Mucosa of descending colon (tissue), 3 donors: Measurements from ENCODE around the gene PCYT1A. TPM values are rescaled to one million over a fixed set of nuclear protein-coding genes. Genes with fewer than 3 reads are reported as not detected.
"Not testable (repeated sequence)": the region's sequence is repeated elsewhere in the genome, so short reads cannot be mapped to it uniquely, and the experiment has no call there.

Source experiments
- ATAC-seq: fragments of 200-7000 bp; cut with Tn5 transposase; one replicate; pipeline ENCODE4 v1.9.1; 2020; ENCODE audit warnings: mild to moderate bottlenecking, moderate library complexity
- DNase-seq, 3 donors: peaks; one replicate each; pipeline ENCODE4 v3.0.0-alpha.2; 2020
- H3K36me3 ChIP-seq: fragments of 200-600 bp; one replicate; pipeline ENCODE4 v1.8.0; 2021; ENCODE audit warnings: low read depth, mild to moderate bottlenecking
- H3K4me1 ChIP-seq: fragments of 200-600 bp; one replicate; pipeline ENCODE4 v1.8.0; 2021; ENCODE audit warnings: low read depth, mild to moderate bottlenecking
- H3K4me3 ChIP-seq: fragments of 200-600 bp; one replicate; pipeline ENCODE4 v1.8.0; 2021; ENCODE audit warnings: mild to moderate bottlenecking
- H3K9me3 ChIP-seq: fragments of 200-600 bp; one replicate; pipeline ENCODE4 v1.8.0; 2021; ENCODE audit warnings: mild to moderate bottlenecking
- intact Hi-C, 2 donors: fragments of 100-400 bp; cut with DNase I in 1 of 2; cut with micrococcal nuclease in 1 of 2; formaldehyde crosslinking; loops; one replicate each; pipeline versions ENCODE4 v1.11.0 to v1.11.1; 2022; cut with DNase I, micrococcal nuclease
- total RNA-seq, 3 donors: library from RNA; stranded (reverse); fragmentation: NEBNext Ultra II Directional in 2 of 3; extraction: Animal tissue kit (Norgen Biotek cat#: 25700) in 2 of 3; gene quantifications; one replicate each; pipeline versions ENCODE4 v1.2.1 to v1.2.4, GENCODE V29; 2021 to 2023
- TF ChIP-seq, protein P1 (sequence below): fragments of 200-600 bp; IDR thresholded peaks from one replicate; pipeline ENCODE4 v1.8.0; 2022; ENCODE audit warnings: antibody characterized with exemption, mild to moderate bottlenecking
- donor health status: DM: no; HTN: no; CAD: no; lungs with moderate emphysema.
- donor health status: DM: no; HTN: no; CAD: no.
- donor health status: DM: no; HTN: yes; CAD: no.

Gene PCYT1A
- total RNA-seq, 3 donors from 2014 or later, result 60.2 to 65.2 (median 60.4) TPM

DNA sequence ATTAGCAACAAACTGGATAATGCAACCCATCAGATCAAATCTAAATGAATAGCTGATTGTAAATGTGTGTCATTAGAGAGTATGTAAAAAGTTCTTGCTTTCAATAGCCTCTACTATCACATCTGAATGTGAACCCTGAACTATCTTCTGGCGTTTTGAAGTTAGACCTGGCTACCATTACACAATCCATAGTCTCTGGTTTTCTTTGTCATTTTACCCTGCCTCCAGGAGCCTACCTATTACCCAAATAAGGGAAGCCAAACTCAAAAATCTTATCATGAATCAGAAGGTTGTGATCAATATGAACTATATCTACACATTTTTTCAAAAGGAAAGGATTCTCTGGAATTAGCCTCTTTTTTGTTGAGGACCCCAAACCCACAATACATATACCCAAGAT lies 31.8 kb downstream of the PCYT1A start:
- DNase-seq (no peak), ATAC-seq (no peak)
- Histone ChIP-seq H3K9me3 (no peaks in the 10 kb centered on the region), H3K4me1 (peaks cover 10% of the 10 kb centered on the region), H3K36me3 (no peaks in the 10 kb centered on the region), H3K4me3 (no peak overlapping the region)
- TF ChIP-seq, protein P1, sequence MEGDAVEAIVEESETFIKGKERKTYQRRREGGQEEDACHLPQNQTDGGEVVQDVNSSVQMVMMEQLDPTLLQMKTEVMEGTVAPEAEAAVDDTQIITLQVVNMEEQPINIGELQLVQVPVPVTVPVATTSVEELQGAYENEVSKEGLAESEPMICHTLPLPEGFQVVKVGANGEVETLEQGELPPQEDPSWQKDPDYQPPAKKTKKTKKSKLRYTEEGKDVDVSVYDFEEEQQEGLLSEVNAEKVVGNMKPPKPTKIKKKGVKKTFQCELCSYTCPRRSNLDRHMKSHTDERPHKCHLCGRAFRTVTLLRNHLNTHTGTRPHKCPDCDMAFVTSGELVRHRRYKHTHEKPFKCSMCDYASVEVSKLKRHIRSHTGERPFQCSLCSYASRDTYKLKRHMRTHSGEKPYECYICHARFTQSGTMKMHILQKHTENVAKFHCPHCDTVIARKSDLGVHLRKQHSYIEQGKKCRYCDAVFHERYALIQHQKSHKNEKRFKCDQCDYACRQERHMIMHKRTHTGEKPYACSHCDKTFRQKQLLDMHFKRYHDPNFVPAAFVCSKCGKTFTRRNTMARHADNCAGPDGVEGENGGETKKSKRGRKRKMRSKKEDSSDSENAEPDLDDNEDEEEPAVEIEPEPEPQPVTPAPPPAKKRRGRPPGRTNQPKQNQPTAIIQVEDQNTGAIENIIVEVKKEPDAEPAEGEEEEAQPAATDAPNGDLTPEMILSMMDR, result no peak
- intact Hi-C loops, result loop anchor here in 1 of 2 donors (10.0 kb wide), 1 partner anchor 259 kb away; the partner anchor contains the start of gene SMCO1

DNA sequence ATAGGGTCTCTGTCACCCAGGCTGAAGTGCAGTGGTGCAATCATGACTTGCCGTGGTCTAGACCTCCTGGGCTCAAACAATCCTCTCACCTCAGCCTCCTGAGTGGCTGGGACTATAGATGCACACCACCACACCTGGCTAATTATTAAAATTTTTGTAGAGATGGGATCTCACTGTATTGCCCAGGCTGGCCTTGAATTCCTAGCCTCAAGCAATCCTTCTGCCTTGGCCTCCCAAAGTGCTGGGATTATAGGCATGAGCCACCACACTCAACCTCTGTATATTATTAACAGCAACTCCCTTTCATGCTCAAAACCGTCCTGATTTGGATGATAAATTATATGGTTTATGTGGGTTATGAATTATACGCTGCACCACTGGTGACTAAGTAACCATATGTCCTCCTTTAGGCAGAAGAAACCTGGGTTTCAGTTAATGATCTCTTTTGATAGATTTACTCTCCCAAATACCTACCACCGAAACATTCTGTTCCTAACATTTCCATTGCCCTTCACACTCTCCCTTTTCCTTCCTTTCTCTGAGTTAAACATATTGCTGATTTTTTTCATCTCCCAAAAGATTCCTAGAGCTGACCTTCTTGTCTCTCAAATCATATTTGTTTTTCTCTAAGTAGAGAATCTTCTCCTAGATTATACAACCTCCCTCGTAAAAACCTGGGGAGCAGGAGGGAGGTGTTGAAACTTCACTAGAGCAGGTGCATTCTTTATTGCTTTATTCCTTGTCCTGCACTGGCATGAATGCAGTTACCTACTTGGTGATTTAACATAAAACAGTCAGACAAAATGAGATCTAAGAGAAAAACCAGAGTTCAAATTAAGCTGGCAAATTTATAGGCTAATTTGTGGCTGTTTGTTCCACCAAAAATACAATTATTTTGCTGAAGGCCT lies 32.9 kb downstream of the PCYT1A start:
- ATAC-seq (peak; percentile 84), DNase-seq (no peak)
- Histone ChIP-seq H3K4me1 (peaks cover 10% of the 10 kb centered on the region), H3K36me3 (no peaks in the 10 kb centered on the region), H3K9me3 (no peaks in the 10 kb centered on the region), H3K4me3 (no peak overlapping the region)
- intact Hi-C loops, result loop anchor here in 1 of 2 donors (10.0 kb wide), 1 partner anchor 260 kb away; the partner anchor contains the start of gene SMCO1
- TF ChIP-seq, protein P1, result no peak

DNA sequence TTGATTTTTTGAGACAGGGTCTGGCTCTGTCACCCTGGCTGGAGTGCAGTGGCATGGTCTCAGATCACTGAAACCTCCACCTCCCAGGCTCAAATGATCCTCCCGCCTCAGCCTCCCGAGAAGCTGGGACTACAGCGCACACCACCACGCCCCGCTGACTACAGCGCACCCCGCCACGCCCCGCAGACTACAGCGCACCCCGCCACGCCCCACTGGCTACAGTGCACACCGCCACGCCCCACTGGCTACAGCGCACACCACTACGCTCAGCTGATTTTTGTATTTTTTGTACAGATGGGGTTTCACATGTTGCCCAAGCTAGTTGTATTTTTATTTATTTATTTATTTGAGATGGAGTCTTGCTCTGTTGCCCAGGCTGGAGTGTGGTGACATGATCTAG lies 35.6 kb downstream of the PCYT1A start:
- Histone ChIP-seq H3K4me3 (no peak overlapping the region), H3K9me3 (no peaks in the 10 kb centered on the region), H3K36me3 (no peaks in the 10 kb centered on the region), H3K4me1 (peaks cover 10% of the 10 kb centered on the region)
- intact Hi-C loops, result loop anchor here in 1 of 2 donors (10.0 kb wide), 1 partner anchor 263 kb away; the partner anchor contains the start of gene SMCO1
- DNase-seq (no peak), ATAC-seq (peak; percentile 48)
- TF ChIP-seq, protein P1, result no peak

DNA sequence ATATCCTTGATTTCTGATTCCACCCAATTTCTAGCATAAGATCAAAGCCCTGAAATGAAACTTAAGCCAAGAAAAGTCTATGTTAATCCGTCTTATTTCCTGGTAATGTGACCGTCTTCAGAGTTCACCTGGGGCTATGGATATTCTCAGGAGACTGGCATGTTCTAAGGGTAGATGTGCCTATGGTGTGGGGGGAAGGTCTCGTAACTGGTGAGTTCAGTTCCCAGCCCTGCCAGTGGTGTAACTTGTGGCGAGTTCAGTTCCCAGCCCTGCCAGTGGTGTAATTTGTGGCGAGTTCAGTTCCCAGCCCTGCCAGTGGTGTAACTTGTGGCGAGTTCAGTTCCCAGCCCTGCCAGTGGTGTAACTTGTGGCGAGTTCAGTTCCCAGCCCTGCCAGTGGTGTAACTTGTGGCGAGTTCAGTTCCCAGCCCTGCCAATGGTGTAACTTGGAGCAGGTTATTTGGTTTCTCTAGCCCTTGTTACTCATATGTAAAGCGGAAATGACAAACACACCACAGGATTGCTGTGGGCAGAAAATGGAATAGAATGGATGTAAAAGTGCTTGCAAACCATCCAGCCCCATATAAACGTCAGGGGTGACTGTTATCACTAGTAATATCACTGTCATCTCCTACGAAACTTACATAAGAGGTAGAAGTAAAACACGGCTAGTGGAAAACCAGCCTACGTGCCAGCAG lies 40.8 kb downstream of the PCYT1A start:
- DNase-seq (no peak), ATAC-seq (no peak)
- Histone ChIP-seq H3K4me1 (no peaks in the 10 kb centered on the region), H3K9me3 (no peaks in the 10 kb centered on the region), H3K4me3 (no peak overlapping the region), H3K36me3 (peaks cover 2% of the 10 kb centered on the region)
- TF ChIP-seq, protein P1, result no peak
- intact Hi-C loops, result no loop called here

DNA sequence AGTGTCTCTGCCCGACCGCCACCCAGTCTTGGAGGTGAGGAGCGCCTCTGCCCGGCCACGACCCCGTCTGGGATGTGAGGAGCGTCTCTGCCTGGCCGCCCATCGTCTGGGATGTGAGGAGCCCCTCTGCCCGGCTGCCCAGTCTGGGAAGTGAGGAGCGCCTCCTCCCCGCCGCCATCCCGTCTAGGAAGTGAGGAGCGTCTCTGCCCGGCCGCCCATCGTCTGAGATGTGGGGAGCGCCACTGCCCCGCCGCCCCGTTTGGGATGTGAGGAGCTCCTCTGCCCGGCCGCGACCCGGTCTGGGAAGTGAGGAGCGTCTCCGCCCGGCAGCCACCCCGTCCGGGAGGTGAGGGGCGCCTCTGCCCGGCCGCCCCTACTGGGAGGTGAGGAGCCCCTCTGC lies 43.4 kb downstream of the PCYT1A start:
- H3K9me3 ChIP-seq, H3K36me3 ChIP-seq, intact Hi-C loops, ATAC-seq, DNase-seq, H3K4me1 ChIP-seq, H3K4me3 ChIP-seq: not testable (repeated sequence)

DNA sequence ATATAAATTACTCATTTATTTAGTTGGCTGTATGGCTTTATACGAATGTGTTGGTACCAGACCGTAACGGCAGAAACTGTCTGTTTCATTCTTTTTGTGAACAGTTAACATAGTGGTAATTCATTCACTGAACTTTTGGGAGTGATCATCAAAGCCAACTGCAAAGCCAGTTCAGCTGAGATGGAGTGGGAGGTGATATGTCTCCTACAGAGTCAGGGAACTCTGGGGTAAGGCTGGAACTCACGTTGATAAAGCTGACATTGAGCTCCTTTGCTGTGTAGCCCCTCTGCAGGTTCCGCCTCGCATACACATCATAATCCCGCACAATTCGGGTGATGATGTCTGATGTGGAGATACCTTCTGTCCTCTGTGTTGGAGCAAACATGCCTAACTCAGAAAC lies 45.8 kb downstream of the PCYT1A start:
- Histone ChIP-seq H3K4me3 (no peak overlapping the region), H3K4me1 (no peaks in the 10 kb centered on the region), H3K9me3 (no peaks in the 10 kb centered on the region), H3K36me3 (peaks cover 2% of the 10 kb centered on the region)
- ATAC-seq (no peak), DNase-seq (no peak)
- TF ChIP-seq, protein P1, result no peak
- intact Hi-C loops, result no loop called here
